ENCODE data around the gene EHMT1.
"Not testable (repeated sequence)": the region's sequence is repeated elsewhere in the genome, so short reads cannot be mapped to it uniquely, and the experiment has no call there.

Gene EHMT1

GRCh38 chr9:137590469-137591383 lies 28.1 kb upstream of the EHMT1 start, which contains the start of gene ZMYND19:
ZMYND19 (minus strand) TSS chr9:137590512; CDS start chr9:137590263, 249 bp downstream.
- peak; percentile 96 for DNase-seq

- DNase-seq = no peak
Observed at GRCh38 chr9:137592767-137593166, 26.0 kb upstream of the EHMT1 start.

GRCh38 chr9:137593176-137593575 lies 25.6 kb upstream of the EHMT1 start:
- no peak for DNase-seq

- not testable (repeated sequence) for DNase-seq
Observed at GRCh38 chr9:137596577-137596976, 22.2 kb upstream of the EHMT1 start.

GRCh38 chr9:137598943-137599342 lies 19.9 kb upstream of the EHMT1 start:
- DNase-seq = no peak

GRCh38 chr9:137602661-137603060 lies 16.1 kb upstream of the EHMT1 start:
- DNase-seq = no peak

GRCh38 chr9:137603879-137604278 lies 14.9 kb upstream of the EHMT1 start:
- DNase-seq = no peak

- DNase-seq = no peak
Observed at GRCh38 chr9:137604345-137605086, 14.3 kb upstream of the EHMT1 start.

- peak; percentile 96 for DNase-seq
Observed at GRCh38 chr9:137605121-137606004, 13.4 kb upstream of the EHMT1 start, which contains the start of gene ARRDC1. ARRDC1 (plus strand) TSS chr9:137605686; CDS start chr9:137605718, 32 bp downstream.

GRCh38 chr9:137606005-137606621 lies 12.7 kb upstream of the EHMT1 start:
- DNase-seq = no peak

- no peak for DNase-seq
Observed at GRCh38 chr9:137606734-137607138, 12.1 kb upstream of the EHMT1 start.

- DNase-seq = no peak
Observed at GRCh38 chr9:137607141-137607857, 11.5 kb upstream of the EHMT1 start.

- no peak for DNase-seq
Observed at GRCh38 chr9:137610944-137611343, 7.9 kb upstream of the EHMT1 start.

GRCh38 chr9:137611623-137612609 lies 6.9 kb upstream of the EHMT1 start:
- peak; percentile 80 for DNase-seq

GRCh38 chr9:137612741-137613142 lies 6.1 kb upstream of the EHMT1 start:
- no peak for DNase-seq

GRCh38 chr9:137613259-137613658 lies 5.5 kb upstream of the EHMT1 start:
- no peak for DNase-seq

- no peak for DNase-seq
Observed at GRCh38 chr9:137613738-137614523, 4.9 kb upstream of the EHMT1 start.

GRCh38 chr9:137614631-137615386 lies 4.0 kb upstream of the EHMT1 start:
- DNase-seq = no peak
